ENCODE data around the gene MDP1.

Gene MDP1

GRCh38 chr14:24198814-24199524 lies 16.9 kb downstream of the MDP1 start:
- no peak for DNase-seq

GRCh38 chr14:24197056-24197450 lies 18.8 kb downstream of the MDP1 start:
- DNase-seq: no peak

GRCh38 chr14:24196071-24197055 lies 19.5 kb downstream of the MDP1 start:
- no peak for DNase-seq

GRCh38 chr14:24195186-24196070 lies 20.4 kb downstream of the MDP1 start, which contains the start of gene TM9SF1:
Gene TM9SF1 (minus strand): TSS chr14:24195441. CDS start chr14:24195019, 422 bp downstream.
- peak; percentile 97 for DNase-seq

GRCh38 chr14:24194873-24195185 lies 21.0 kb downstream of the MDP1 start:
- no peak for DNase-seq

- no peak for DNase-seq
Observed at GRCh38 chr14:24194186-24194872, 21.5 kb downstream of the MDP1 start.

GRCh38 chr14:24192933-24193332 lies 22.9 kb downstream of the MDP1 start:
- no peak for DNase-seq

- DNase-seq: no peak
Observed at GRCh38 chr14:24190416-24190815, 25.4 kb downstream of the MDP1 start.

GRCh38 chr14:24189460-24189859 lies 26.4 kb downstream of the MDP1 start:
- no peak for DNase-seq

- no peak for DNase-seq
Observed at GRCh38 chr14:24189059-24189375, 26.8 kb downstream of the MDP1 start.

- peak; percentile 76 for DNase-seq
Observed at GRCh38 chr14:24188251-24189058, 27.4 kb downstream of the MDP1 start, which contains the start of gene IPO4. Gene IPO4 (minus strand): TSS chr14:24188816. CDS start chr14:24188787, 29 bp downstream.

GRCh38 chr14:24187539-24187915 lies 28.3 kb downstream of the MDP1 start:
- no peak for DNase-seq

- no peak for DNase-seq
Observed at GRCh38 chr14:24186831-24187538, 28.9 kb downstream of the MDP1 start.

- DNase-seq: no peak
Observed at GRCh38 chr14:24185741-24186140, 30.1 kb downstream of the MDP1 start.

- no peak for DNase-seq
Observed at GRCh38 chr14:24185026-24185425, 30.8 kb downstream of the MDP1 start.

GRCh38 chr14:24184104-24184970 lies 31.5 kb downstream of the MDP1 start:
- no peak for DNase-seq

GRCh38 chr14:24183014-24183481 lies 32.8 kb downstream of the MDP1 start:
- no peak for DNase-seq

- no peak for DNase-seq
Observed at GRCh38 chr14:24182110-24182882, 33.6 kb downstream of the MDP1 start.

Measured in right kidney (tissue), 1 donor.